Measurements from ENCODE around the gene TRMT112. TPM values are rescaled to one million over a fixed set of nuclear protein-coding genes. Genes with fewer than 3 reads are reported as not detected.

TRMT112 gene
- total RNA-seq, 1 experiment from 2014 or later, result 341 TPM

- ATAC-seq (peak; percentile 24), DNase-seq (ENCODE audit: low read depth, low spot score) (no peak)
- Histone ChIP-seq H3K36me3 (ENCODE audit: control insufficient read depth, insufficient read depth, low read length) (peaks cover 4% of the 10 kb centered on the region; the same call in 1 of the 2 replicates), H3K4me1 (ENCODE audit: control insufficient read depth, insufficient read depth, low read length) (peaks cover 52% of the 10 kb centered on the region), H3K4me3 (ENCODE audit: low read depth in 2 of 2, low read length in 2 of 2) (peak overlapping the region; percentile 76 to 86), H3K27me3 (ENCODE audit: control insufficient read depth, insufficient read depth, low read length) (no peaks in the 10 kb centered on the region), H3K27ac (ENCODE audit: low read length) (peak overlapping the region; percentile 85), H3K9me3 (ENCODE audit: control insufficient read depth, insufficient read depth, low read depth, low read length) (no peaks in the 10 kb centered on the region)
- intact Hi-C loops (cut with micrococcal nuclease; ENCODE audit: unreplicated experiment), result loop anchor here (5.0 kb wide), 1 partner anchor 294 kb away; no protein-coding TSS in a partner anchor
- no TSS peak for BruUV-seq (replicated peaks)
- CTCF ChIA-PET, result interaction anchor here (0.6 to 0.9 kb wide), 2 partner anchors 13 to 41 kb away, joined by 3 to 4 read pairs; partner anchors contain the start of genes PRDX5 and TRMT112
- POLR2A ChIA-PET, result interaction anchor here (0.7 kb wide), 1 partner anchor 41 kb away, joined by 3 read pairs; no protein-coding TSS in a partner anchor
- in situ Hi-C loops (cut with HindIII; ENCODE audit: low pct_unique_long_range_greater_than_20kb, low sequenced_read_pairs), result no loop called here
- no peak for TF ChIP-seq POLR2AphosphoS5 (IDR thresholded peaks at IDR 0.05; ENCODE audit: low read depth, low read length)
- TF ChIP-seq, protein P1, sequence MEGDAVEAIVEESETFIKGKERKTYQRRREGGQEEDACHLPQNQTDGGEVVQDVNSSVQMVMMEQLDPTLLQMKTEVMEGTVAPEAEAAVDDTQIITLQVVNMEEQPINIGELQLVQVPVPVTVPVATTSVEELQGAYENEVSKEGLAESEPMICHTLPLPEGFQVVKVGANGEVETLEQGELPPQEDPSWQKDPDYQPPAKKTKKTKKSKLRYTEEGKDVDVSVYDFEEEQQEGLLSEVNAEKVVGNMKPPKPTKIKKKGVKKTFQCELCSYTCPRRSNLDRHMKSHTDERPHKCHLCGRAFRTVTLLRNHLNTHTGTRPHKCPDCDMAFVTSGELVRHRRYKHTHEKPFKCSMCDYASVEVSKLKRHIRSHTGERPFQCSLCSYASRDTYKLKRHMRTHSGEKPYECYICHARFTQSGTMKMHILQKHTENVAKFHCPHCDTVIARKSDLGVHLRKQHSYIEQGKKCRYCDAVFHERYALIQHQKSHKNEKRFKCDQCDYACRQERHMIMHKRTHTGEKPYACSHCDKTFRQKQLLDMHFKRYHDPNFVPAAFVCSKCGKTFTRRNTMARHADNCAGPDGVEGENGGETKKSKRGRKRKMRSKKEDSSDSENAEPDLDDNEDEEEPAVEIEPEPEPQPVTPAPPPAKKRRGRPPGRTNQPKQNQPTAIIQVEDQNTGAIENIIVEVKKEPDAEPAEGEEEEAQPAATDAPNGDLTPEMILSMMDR (IDR thresholded peaks at IDR 0.05), result no peak
- TF ChIP-seq, protein P2, sequence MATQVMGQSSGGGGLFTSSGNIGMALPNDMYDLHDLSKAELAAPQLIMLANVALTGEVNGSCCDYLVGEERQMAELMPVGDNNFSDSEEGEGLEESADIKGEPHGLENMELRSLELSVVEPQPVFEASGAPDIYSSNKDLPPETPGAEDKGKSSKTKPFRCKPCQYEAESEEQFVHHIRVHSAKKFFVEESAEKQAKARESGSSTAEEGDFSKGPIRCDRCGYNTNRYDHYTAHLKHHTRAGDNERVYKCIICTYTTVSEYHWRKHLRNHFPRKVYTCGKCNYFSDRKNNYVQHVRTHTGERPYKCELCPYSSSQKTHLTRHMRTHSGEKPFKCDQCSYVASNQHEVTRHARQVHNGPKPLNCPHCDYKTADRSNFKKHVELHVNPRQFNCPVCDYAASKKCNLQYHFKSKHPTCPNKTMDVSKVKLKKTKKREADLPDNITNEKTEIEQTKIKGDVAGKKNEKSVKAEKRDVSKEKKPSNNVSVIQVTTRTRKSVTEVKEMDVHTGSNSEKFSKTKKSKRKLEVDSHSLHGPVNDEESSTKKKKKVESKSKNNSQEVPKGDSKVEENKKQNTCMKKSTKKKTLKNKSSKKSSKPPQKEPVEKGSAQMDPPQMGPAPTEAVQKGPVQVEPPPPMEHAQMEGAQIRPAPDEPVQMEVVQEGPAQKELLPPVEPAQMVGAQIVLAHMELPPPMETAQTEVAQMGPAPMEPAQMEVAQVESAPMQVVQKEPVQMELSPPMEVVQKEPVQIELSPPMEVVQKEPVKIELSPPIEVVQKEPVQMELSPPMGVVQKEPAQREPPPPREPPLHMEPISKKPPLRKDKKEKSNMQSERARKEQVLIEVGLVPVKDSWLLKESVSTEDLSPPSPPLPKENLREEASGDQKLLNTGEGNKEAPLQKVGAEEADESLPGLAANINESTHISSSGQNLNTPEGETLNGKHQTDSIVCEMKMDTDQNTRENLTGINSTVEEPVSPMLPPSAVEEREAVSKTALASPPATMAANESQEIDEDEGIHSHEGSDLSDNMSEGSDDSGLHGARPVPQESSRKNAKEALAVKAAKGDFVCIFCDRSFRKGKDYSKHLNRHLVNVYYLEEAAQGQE (IDR thresholded peaks at IDR 0.05; ENCODE audit: insufficient read depth in 1 of 2, low read depth in 2 of 2, low read length in 1 of 2), result no peak
- TF ChIP-seq SIN3A (IDR thresholded peaks at IDR 0.05; ENCODE audit: borderline replicate concordance, insufficient read depth, low read depth, low read length), result no peak
- no peak for TF ChIP-seq TCF7L2 (IDR thresholded peaks at IDR 0.05; ENCODE audit: low read depth, low read length)
Measured at GRCh38 chr11:64358536-64358906, 41.2 kb upstream of the TRMT112 start.

- intact Hi-C loops (cut with micrococcal nuclease; ENCODE audit: unreplicated experiment), result loop anchor here (5.0 kb wide), 1 partner anchor 294 kb away; no protein-coding TSS in a partner anchor
- in situ Hi-C loops (cut with HindIII; ENCODE audit: low pct_unique_long_range_greater_than_20kb, low sequenced_read_pairs), result no loop called here
- peak; percentile 59 for ATAC-seq
Measured at GRCh38 chr11:64357904-64358535, 40.7 kb upstream of the TRMT112 start.

More at GRCh38 chr11:64357904-64358535, 40.7 kb upstream of the TRMT112 start:
- Histone ChIP-seq H3K27ac (ENCODE audit: low read length) (peak overlapping the region; percentile 85), H3K36me3 (ENCODE audit: control insufficient read depth, insufficient read depth, low read length) (peaks cover 2% of the 10 kb centered on the region; the same call in 1 of the 2 replicates), H3K4me3 (ENCODE audit: low read depth in 2 of 2, low read length in 2 of 2) (peak overlapping the region; percentile 76 to 86), H3K27me3 (ENCODE audit: control insufficient read depth, insufficient read depth, low read length) (no peaks in the 10 kb centered on the region), H3K9me3 (ENCODE audit: control insufficient read depth, insufficient read depth, low read depth, low read length) (no peaks in the 10 kb centered on the region), H3K4me1 (ENCODE audit: control insufficient read depth, insufficient read depth, low read length) (peaks cover 56% of the 10 kb centered on the region)
- BruUV-seq (replicated peaks), result no TSS peak
- DNase-seq (ENCODE audit: low read depth, low spot score), result peak; percentile 18
- CTCF ChIA-PET, result interaction anchor here (0.6 to 2.0 kb wide), 4 partner anchors 12 to 293 kb away, joined by 3 to 14 read pairs (median 8); partner anchors contain the start of genes PRDX5 and TRMT112
- TF ChIP-seq POLR2AphosphoS5 (IDR thresholded peaks at IDR 0.05; ENCODE audit: low read depth, low read length), result no peak
- TF ChIP-seq, protein P2 (IDR thresholded peaks at IDR 0.05; ENCODE audit: insufficient read depth in 1 of 2, low read depth in 2 of 2, low read length in 1 of 2), result no peak
- no peak for TF ChIP-seq SIN3A (IDR thresholded peaks at IDR 0.05; ENCODE audit: borderline replicate concordance, insufficient read depth, low read depth, low read length)
- no peak for TF ChIP-seq TCF7L2 (IDR thresholded peaks at IDR 0.05; ENCODE audit: low read depth, low read length)
- TF ChIP-seq, protein P1 (IDR thresholded peaks at IDR 0.05), result no peak
- POLR2A ChIA-PET, result interaction anchor here (0.7 kb wide), 1 partner anchor 40 kb away, joined by 3 read pairs; no protein-coding TSS in a partner anchor
